SK-N-SH treated with all-trans-retinoic acid at 6 μM for 48 hours (cell line): ENCODE data around the gene MAP1B.

Experiments
- ATAC-seq: fragments of 200-7000 bp; cut with Tn5 transposase; 3 replicates; pipeline ENCODE4 v1.9.1; 2020; ENCODE audit warnings: mild to moderate bottlenecking, moderate library complexity
- CREB5 ChIP-seq: fragments of 250-450 bp; sonication (Bioruptor Pico); IDR thresholded peaks from 2 replicates; pipeline ENCODE4 v1.5.1; 2020; ENCODE audit warnings: low read depth, mild to moderate bottlenecking, moderate library complexity
- CSDC2 ChIP-seq: fragments of 250-450 bp; sonication (Bioruptor Pico); IDR thresholded peaks from 2 replicates; pipeline ENCODE4 v1.5.0; 2020; ENCODE audit warnings: mild to moderate bottlenecking, moderate library complexity
- CSRNP3 ChIP-seq: fragments of 250-450 bp; sonication (Bioruptor Pico); IDR thresholded peaks from 2 replicates; pipeline ENCODE4 v1.5.1; 2021; ENCODE audit warnings: mild to moderate bottlenecking, moderate library complexity
- ESRRG ChIP-seq: fragments of 250-450 bp; sonication (Bioruptor Pico); IDR thresholded peaks from 2 replicates; pipeline ENCODE4 v1.6.1; 2021; ENCODE audit warnings: mild to moderate bottlenecking
- GLIS3 ChIP-seq: fragments of 250-450 bp; sonication (Bioruptor Pico); IDR thresholded peaks from 2 replicates; pipeline ENCODE4 v1.5.0; 2020; ENCODE audit warnings: mild to moderate bottlenecking, moderate library complexity
- ISL1 ChIP-seq: fragments of 250-450 bp; sonication (Bioruptor Pico); IDR thresholded peaks from 2 replicates; pipeline ENCODE4 v2.1.2; 2022; ENCODE audit warnings: mild to moderate bottlenecking, moderate library complexity
- OSR1 ChIP-seq: fragments of 250-450 bp; sonication (Bioruptor Pico); IDR thresholded peaks from 2 replicates; pipeline ENCODE4 v1.8.0; 2022; ENCODE audit warnings: moderate library complexity, mild to moderate bottlenecking, inconsistent platforms
- PATZ1 ChIP-seq: fragments of 250-450 bp; sonication (Bioruptor Pico); IDR thresholded peaks from 2 replicates; pipeline ENCODE4 v1.8.0; 2020; ENCODE audit warnings: mild to moderate bottlenecking, moderate library complexity, borderline replicate concordance
- PPARA ChIP-seq: fragments of 250-450 bp; sonication (Bioruptor Pico); IDR thresholded peaks from 2 replicates; pipeline ENCODE4 v1.5.0; 2020; ENCODE audit warnings: mild to moderate bottlenecking, borderline replicate concordance
- RARB ChIP-seq: fragments of 250-450 bp; sonication (Bioruptor Pico); IDR thresholded peaks from 2 replicates; pipeline ENCODE4 v1.8.0; 2021; ENCODE audit warnings: mild to moderate bottlenecking, moderate library complexity
- SNAI2 ChIP-seq: fragments of 250-450 bp; sonication (Bioruptor Pico); IDR thresholded peaks from 2 replicates; pipeline ENCODE4 v1.5.0; 2020; ENCODE audit warnings: mild to moderate bottlenecking, moderate library complexity
- TCF4 ChIP-seq: fragments of 250-450 bp; sonication (Bioruptor Pico); IDR thresholded peaks from 2 replicates; pipeline ENCODE4 v1.8.0; 2021; ENCODE audit warnings: mild to moderate bottlenecking, moderate library complexity, borderline replicate concordance
- TOX ChIP-seq: fragments of 250-450 bp; sonication (Bioruptor Pico); IDR thresholded peaks from 2 replicates; pipeline ENCODE4 v1.8.0; 2021; ENCODE audit warnings: mild to moderate bottlenecking, moderate library complexity, borderline replicate concordance
- TSHZ2 ChIP-seq: fragments of 250-450 bp; sonication (Bioruptor Pico); IDR thresholded peaks from 2 replicates; pipeline ENCODE4 v1.5.0; 2020; ENCODE audit warnings: mild to moderate bottlenecking, moderate library complexity
- ZC3H10 ChIP-seq: fragments of 250-450 bp; sonication (Bioruptor Pico); IDR thresholded peaks from 2 replicates; pipeline ENCODE4 v1.5.1; 2021; ENCODE audit warnings: mild to moderate bottlenecking, moderate library complexity
- ZFP30 ChIP-seq: fragments of 450-650 bp; formaldehyde crosslinking; IDR thresholded peaks from 2 replicates; pipeline ENCODE4 v1.5.0; 2022; ENCODE audit warnings: mild to moderate bottlenecking, moderate library complexity
- ZNF565 ChIP-seq: fragments of 450-650 bp; formaldehyde crosslinking; conservative IDR thresholded peaks from 2 replicates; pipeline ENCODE4 v1.5.0; 2020; ENCODE audit warnings: low read depth, mild to moderate bottlenecking, moderate library complexity
- ZNF70 ChIP-seq: fragments of 450-650 bp; formaldehyde crosslinking; IDR thresholded peaks from 2 replicates; pipeline ENCODE4 v1.5.0; 2020; ENCODE audit warnings: mild to moderate bottlenecking, moderate library complexity
- ZNF8 ChIP-seq: fragments of 450-650 bp; formaldehyde crosslinking; IDR thresholded peaks from 2 replicates; pipeline ENCODE4 v1.5.0; 2020; ENCODE audit warnings: mild to moderate bottlenecking, moderate library complexity

MAP1B gene

GRCh38 chr5:72147569-72147968 lies 40.3 kb downstream of the MAP1B start (continued):
- no peak for TF ChIP-seq SNAI2 (CRISPR knock-in tag)

GRCh38 chr5:72149742-72150141 lies 42.5 kb downstream of the MAP1B start:
- TF ChIP-seq ISL1 = no peak
- TF ChIP-seq CSDC2 (CRISPR knock-in tag) = no peak
- TF ChIP-seq ESRRG (CRISPR knock-in tag) = no peak
- TF ChIP-seq TOX (CRISPR knock-in tag) = no peak
- no peak for TF ChIP-seq CSRNP3 (CRISPR knock-in tag)
- no peak for TF ChIP-seq PPARA (CRISPR knock-in tag)
- no peak for TF ChIP-seq GLIS3 (CRISPR knock-in tag)
- TF ChIP-seq CREB5 (CRISPR knock-in tag) = no peak
- TF ChIP-seq, all 23 proteins: peak for 0

GRCh38 chr5:72151169-72151568 lies 43.9 kb downstream of the MAP1B start:
- peak; percentile 2; the same call in 2 of the 3 replicates for ATAC-seq
- TF ChIP-seq GLIS3 (CRISPR knock-in tag) (no peak), ZNF565 (CRISPR knock-in tag) (no peak), PPARA (CRISPR knock-in tag) (no peak), RARB (no peak), TCF4 (no peak), ESRRG (CRISPR knock-in tag) (no peak), CSRNP3 (CRISPR knock-in tag) (no peak), ZC3H10 (CRISPR knock-in tag) (no peak), ISL1 (no peak), SNAI2 (CRISPR knock-in tag) (no peak), CREB5 (CRISPR knock-in tag) (no peak), ZNF70 (CRISPR knock-in tag) (no peak), PATZ1 (CRISPR knock-in tag) (no peak), ZFP30 (no peak), TSHZ2 (CRISPR knock-in tag) (no peak), ZNF8 (CRISPR knock-in tag) (no peak), OSR1 (CRISPR knock-in tag) (no peak)

More at GRCh38 chr5:72149742-72150141, 42.5 kb downstream of the MAP1B start:
- no peak; the same call in 2 of the 3 replicates for ATAC-seq
